HEK293 (cell line): Measurements from ENCODE around the gene NTNG1.

Experiments
- FEZF1 ChIP-seq: fragments of 450-650 bp; formaldehyde crosslinking; IDR thresholded peaks from 2 replicates; pipeline ENCODE4 v1.5.1; 2016; ENCODE audit warnings: missing biosample characterization, missing genetic modification characterization
- INSM2 ChIP-seq: fragments of 450-650 bp; formaldehyde crosslinking; IDR thresholded peaks from 2 replicates; pipeline ENCODE4 v1.5.1; 2016; ENCODE audit warnings: missing biosample characterization, missing genetic modification characterization
- ZNF23 ChIP-seq: fragments of 450-650 bp; formaldehyde crosslinking; IDR thresholded peaks from 2 replicates; pipeline ENCODE4 v1.5.1; 2016; ENCODE audit warnings: missing biosample characterization, missing genetic modification characterization, borderline replicate concordance
- ZNF660 ChIP-seq: fragments of 450-650 bp; IDR thresholded peaks from 2 replicates; pipeline ENCODE4 v1.5.1; 2018; ENCODE audit warnings: missing biosample characterization, mild to moderate bottlenecking, missing genetic modification characterization
- TF ChIP-seq, protein P1 (sequence below): fragments of 450-650 bp; formaldehyde crosslinking; IDR thresholded peaks from 2 replicates; pipeline ENCODE4 v1.5.1; 2016; ENCODE audit warnings: missing biosample characterization, missing genetic modification characterization
- TF ChIP-seq, protein P2 (sequence below): sonication (generic); formaldehyde crosslinking; IDR thresholded peaks from 2 replicates; pipeline ENCODE4 v1.8.1; 2022; ENCODE audit warnings: mild to moderate bottlenecking, moderate library complexity, missing genetic modification reagents

DNA sequence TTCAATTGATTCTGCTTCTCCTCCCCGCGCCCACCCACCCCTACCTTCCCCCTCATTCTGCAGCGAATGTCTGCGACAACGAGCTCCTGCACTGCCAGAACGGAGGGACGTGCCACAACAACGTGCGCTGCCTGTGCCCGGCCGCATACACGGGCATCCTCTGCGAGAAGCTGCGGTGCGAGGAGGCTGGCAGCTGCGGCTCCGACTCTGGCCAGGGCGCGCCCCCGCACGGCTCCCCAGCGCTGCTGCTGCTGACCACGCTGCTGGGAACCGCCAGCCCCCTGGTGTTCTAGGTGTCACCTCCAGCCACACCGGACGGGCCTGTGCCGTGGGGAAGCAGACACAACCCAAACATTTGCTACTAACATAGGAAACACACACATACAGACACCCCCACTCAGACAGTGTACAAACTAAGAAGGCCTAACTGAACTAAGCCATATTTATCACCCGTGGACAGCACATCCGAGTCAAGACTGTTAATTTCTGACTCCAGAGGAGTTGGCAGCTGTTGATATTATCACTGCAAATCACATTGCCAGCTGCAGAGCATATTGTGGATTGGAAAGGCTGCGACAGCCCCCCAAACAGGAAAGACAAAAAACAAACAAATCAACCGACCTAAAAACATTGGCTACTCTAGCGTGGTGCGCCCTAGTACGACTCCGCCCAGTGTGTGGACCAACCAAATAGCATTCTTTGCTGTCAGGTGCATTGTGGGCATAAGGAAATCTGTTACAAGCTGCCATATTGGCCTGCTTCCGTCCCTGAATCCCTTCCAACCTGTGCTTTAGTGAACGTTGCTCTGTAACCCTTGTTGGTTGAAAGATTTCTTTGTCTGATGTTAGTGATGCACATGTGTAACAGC is 339.9 kb downstream of the NTNG1 start:
- TF ChIP-seq FEZF1 (tag by site-specific recombination), result no peak
- TF ChIP-seq, protein P1, sequence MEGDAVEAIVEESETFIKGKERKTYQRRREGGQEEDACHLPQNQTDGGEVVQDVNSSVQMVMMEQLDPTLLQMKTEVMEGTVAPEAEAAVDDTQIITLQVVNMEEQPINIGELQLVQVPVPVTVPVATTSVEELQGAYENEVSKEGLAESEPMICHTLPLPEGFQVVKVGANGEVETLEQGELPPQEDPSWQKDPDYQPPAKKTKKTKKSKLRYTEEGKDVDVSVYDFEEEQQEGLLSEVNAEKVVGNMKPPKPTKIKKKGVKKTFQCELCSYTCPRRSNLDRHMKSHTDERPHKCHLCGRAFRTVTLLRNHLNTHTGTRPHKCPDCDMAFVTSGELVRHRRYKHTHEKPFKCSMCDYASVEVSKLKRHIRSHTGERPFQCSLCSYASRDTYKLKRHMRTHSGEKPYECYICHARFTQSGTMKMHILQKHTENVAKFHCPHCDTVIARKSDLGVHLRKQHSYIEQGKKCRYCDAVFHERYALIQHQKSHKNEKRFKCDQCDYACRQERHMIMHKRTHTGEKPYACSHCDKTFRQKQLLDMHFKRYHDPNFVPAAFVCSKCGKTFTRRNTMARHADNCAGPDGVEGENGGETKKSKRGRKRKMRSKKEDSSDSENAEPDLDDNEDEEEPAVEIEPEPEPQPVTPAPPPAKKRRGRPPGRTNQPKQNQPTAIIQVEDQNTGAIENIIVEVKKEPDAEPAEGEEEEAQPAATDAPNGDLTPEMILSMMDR (tag by site-specific recombination), result no peak
- TF ChIP-seq, protein P2, sequence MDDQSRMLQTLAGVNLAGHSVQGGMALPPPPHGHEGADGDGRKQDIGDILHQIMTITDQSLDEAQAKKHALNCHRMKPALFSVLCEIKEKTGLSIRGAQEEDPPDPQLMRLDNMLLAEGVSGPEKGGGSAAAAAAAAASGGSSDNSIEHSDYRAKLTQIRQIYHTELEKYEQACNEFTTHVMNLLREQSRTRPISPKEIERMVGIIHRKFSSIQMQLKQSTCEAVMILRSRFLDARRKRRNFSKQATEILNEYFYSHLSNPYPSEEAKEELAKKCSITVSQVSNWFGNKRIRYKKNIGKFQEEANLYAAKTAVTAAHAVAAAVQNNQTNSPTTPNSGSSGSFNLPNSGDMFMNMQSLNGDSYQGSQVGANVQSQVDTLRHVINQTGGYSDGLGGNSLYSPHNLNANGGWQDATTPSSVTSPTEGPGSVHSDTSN (CRISPR knock-in tag), result no peak
- TF ChIP-seq INSM2, result no peak
- TF ChIP-seq ZNF660, result no peak
- no peak for TF ChIP-seq ZNF23
